NCI-H774 (cell line): Measurements from ENCODE around the gene AXIN1.
"Not testable (repeated sequence)": the region's sequence is repeated elsewhere in the genome, so short reads cannot be mapped to it uniquely, and the experiment has no call there.

ENCODE experiments used
- DNase-seq: peaks from one replicate; lab custom pipeline; 2025; lab: John Stamatoyannopoulos, UW

AXIN1 gene

DNA sequence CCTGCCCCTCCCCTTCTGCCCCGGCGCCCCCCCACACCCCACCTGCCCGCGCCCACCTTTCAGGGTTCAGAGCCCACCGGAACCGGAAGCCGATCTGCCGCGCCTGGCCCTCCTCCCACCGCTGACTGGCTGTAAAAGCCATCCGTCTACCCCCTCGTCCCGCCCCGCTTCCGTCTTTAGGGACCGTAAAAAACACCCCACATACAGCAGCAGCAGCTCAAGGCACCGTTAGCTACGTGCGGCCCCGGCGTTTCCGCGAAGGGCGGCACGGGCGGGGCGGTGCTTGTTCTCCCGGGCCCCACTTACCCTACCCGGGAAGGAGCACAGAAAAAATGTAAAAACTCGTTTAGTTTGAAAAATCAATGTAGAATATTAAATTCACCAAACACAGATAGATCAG, 17.9 kb upstream of the AXIN1 start, which contains the start of gene MRPL28:
TSS of gene MRPL28 (minus strand) at position 96 of the 400 bp plus-strand sequence. CDS start 320 bp downstream, outside the sequence.
- DNase-seq, result peak; percentile 83

DNA sequence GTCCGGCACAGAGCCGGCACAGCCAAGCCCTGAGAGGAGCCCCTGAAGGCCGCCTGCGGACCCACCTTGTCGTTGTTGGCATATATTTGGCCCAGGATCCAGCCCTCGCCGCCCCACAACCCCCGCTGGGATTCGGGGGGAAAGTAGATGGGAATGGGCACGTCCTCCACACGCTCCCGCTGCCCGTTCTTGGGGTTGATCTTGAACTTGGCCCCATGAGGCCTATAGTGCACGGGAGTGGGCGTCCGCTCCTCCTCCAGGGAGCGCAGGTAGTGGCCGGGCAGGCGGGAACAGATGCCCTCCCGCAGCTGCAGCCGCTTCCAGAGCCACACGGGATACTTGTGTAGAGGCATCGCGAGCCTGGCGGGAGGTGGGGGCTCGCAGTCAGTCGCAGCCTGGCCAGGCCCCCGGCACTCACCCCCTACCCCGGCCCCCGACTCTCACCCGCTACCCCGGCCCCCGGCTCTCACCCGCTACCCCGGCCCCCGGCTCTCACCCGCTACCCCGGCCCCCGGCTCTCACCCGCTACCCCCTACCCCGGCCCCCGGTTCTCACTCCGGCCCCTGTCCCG, 17.4 kb upstream of the AXIN1 start:
- DNase-seq, result no peak

DNA sequence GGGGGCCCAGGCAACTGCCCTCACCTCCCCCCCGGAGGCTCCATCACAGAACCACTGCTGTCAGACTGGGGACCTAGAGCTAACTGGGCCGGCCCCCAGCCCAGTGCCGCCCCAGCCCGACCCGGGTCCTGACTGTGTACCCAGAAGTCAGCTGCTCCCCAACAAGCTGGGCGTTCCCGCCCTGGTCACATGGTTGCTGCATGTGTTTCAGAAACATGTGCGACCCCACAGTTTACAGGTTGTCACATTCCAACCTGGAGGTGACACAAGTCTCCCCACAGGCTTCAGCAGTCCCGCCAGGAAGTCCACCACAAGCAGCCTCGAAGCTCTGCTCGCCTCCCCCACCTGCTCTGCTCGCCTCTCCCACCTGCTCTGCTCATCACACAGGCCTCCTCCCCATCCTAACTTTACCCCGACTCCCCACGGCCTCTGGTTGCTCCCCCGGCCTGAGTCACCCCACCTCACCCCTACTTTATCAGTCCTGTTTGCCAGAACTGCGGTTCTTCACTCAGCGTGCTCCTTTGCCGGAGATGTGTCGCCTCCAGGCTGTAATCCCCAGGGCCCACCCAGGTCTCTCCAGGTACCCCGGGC, 16.8 kb upstream of the AXIN1 start:
- no peak for DNase-seq

DNA sequence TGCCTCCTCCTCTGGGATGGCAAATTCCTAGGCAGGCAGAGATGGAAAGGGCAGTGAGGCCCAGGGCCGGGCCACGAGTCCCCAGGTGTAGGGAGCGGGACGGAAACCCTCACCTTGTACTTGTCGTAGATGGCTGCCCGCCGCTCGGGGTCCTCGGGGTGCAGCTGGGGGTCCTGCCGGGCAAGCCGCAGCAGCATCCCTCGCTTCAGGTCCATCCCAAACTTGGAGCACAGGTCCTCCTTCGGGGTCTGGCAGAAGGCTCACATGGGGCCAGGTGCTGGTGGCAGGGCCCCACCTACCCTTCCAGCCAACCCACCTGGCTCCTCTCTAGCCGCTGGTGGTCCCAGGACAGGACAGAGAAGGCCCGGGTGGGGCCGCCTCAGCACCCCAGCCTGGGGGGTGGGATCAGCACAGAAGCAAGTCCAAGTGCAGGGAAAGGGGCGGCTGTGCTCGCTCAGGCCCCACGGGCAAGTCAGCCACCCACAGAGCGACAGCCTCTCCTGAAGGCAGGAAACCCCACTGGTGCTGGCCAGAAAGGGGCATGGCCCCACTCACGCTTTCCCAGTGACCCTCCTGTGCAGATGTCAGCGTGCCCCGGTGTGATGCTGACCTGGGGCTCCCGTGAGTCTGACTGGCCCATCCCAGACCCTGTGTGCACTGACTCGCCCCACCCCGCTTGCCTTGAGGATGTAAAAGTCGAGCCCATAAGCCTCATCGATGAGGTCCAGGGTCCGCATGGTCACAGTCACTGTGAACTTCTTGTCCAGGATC, 16.1 kb upstream of the AXIN1 start:
- no peak for DNase-seq

DNA sequence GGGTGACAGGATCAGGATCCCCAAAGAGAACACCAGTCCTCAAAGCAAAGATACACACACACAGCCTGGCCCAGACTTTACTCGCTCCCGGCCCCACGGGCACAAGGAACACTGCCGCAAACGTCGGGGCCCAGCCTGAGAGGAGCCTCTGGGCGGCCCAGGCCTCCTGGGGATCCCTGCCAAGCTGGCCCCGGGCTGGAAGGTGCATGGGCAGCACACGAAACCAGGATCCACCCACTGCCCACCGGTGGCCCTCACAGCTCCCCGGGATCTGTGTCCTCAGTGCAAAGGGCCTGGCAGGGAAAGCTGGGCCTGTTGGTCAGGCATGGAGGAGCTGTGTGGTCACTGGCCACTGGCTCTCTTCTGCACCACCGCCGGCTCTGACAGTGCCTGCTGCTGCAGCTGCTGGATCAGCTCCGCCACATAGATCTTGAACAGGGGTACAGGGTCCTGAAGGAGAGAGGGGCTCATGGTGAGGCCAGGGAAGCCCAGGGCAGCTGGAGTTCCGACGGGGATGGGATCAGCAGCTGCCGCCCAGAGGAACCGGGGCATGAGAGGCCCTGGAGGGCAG, 14.9 kb upstream of the AXIN1 start:
- no peak for DNase-seq

DNA sequence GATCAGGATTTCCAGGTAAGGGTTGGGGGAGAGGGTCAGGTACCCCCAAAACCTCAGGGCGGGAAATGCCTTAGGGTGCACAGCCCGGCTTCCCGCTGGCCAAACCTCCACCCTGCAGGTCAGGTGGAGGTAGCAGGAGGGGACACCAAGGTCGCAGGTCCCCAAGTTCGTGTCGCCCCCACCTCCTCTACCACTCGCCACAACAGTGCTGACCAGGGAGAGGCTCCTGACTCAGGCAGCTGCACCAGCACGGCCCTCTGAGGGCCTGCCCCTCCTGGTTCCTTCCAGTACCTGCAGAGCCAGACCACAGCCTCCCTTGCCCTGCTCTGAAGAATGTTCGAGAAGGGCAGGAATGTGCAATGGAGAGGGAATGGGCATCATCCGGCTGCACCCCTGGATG, 14.0 kb upstream of the AXIN1 start:
- no peak for DNase-seq

DNA sequence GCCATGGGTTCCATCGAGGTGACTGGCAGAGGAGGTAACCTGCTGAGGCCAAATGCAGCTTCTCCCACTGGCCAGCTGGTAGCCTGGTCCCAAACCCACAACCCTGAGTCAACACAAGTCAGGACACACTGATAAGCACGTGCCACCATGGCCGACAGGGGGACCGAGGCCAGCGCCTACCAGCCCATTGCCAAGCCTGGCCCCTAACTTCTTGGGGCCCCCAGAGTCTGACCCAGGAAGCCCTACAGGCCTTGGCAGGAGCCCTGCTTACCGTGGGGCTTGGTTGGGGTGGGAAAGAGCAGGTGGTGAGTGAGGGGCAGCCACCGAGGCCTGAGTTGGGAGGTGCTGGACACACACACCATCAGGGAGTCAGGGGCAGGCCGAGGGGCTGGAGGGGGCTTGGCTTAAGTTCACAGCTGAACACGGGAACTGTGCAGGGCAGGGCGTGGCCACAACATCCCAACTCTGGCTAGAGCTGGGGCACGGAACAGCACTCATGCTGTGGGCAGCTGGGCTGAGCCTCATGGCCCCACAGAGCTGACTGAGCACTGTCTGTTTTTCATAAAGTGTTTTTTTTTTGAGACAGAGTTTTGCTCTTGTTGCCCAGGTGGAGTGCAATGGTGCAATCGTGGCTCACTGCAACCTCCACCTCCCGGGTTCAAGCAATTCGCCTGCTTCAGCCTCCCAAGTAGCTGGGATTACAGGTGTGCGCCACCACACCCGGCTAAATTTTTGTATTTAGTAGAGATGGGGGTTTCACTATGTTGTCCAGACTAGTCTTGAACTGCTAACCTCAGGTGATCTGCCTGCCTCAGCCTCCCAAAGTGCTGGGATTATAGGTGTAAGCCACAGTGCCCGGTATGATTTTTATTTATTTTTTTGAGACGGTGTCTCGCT, 12.3 kb upstream of the AXIN1 start:
- DNase-seq, result no peak

DNA sequence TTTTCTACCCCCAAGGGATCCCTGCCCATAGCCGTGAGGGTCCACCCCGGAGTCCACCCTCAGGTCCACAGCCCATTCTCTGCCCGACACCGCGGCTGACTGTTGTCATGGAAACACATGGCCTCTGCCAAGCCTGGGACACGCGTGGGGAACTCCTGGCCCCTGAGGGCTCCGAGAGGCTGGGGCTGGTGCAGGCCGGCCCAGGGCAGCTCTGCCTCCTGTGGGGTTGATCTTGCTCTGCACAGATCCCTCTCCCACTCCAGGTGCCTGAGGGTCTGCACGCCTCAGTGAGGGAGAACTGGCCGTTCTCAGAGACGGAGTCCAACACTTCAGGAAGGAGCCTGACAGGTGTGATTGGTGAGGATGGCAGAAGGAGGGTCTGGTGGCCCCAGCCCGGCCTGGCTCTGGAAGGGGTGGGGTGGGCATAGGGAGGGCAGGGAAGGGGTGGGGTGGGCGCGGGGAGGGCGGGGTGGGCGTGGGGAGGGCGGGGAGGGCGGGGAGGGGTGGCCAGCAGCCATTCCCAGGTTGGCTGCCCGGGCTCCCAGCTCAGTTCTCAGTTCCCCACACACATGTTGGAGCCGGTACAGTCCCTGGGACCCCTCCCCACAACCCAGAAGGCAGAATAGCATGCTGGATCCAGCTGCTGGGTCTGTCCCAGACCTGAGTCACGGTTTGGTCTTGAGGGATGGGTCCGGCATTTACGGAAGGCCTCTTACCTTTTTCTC, 11.4 kb upstream of the AXIN1 start:
- no peak for DNase-seq

DNA sequence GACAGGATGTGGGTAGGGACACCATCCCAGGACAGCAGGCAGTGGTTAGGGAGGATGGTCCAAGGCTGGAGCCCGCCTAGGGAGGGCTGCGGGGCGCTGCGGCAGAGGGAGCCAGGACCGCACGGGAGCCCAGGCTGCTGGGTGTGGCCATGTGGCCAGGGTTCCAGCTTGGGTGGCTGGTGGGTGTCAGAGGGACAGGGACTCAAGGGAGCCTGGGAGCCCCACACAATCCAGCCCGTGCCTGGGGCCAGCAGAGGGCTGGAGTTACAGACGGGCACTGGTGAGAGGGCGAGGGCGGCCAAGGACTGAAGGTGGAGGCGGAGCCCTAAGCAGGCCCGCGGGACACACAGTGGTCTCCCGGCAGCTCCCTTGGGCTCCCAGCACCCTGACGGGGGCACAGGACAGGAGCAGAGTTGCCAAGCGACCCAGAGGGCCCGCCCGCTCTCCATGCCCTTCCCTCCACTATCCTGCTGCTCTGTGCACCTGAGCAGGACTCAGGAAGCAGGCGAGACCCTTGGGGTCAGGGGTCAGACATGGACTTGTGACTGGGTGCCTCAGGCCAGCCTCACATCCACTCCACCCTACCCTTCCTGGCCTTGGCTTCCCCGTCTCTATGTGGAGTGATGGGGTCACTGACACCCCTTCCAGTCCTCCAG, 10.7 kb upstream of the AXIN1 start:
- no peak for DNase-seq

DNA sequence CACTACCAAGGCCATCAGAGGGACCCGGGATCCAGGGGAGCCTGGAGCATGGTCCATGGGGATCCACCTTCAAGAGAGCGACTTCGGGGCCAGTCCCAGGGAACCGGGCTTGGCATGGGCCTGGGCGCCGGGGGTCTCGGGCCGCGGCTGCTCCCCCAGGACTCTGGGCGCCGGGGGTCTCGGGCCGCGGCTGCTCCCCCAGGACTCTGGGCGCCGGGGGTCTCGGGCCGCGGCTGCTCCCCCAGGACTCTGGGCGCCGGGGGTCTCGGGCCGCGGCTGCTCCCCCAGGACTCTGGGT, 10.1 kb upstream of the AXIN1 start:
- not testable (repeated sequence) for DNase-seq

DNA sequence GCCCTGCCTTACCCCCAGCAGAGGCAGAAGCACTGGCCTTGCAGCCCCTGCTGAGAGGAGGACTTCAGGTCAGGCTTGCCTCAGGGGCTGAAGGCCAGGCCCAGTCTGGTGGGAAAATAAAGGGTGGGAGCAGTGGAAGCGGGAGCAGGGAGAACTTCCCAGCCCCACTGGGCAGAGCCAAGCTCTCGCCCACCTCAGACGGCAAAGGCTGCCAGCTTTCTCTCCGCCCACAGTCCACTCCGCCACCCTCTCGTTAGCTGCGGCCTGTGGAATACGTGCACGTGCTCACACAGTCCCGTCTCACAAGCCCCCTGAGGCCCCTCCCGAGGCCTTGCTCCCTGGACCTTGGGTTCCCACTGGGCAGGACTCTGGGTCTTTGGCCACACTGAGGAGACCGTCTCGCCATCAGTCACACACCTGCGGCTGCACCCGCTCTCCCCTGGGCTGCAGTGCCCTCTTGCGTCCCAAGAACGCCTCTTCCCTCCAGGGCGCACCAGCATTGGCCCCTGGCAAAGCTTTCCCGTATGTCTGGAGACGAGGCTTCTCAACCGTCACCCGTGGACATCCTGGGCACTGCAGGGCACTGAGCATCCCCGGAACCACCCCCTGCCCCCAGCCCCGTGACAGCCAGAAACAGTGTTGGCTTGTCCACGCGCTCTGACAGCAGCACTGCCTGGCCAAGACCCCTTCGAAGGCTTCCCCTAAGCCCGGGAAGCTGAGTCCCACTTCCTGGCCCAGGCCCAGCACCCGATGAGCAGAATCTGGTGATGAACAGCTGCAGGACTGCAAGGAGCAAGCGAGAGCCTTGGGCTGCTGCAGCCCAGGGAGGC, 9.6 kb upstream of the AXIN1 start:
- DNase-seq, result peak; percentile 48

DNA sequence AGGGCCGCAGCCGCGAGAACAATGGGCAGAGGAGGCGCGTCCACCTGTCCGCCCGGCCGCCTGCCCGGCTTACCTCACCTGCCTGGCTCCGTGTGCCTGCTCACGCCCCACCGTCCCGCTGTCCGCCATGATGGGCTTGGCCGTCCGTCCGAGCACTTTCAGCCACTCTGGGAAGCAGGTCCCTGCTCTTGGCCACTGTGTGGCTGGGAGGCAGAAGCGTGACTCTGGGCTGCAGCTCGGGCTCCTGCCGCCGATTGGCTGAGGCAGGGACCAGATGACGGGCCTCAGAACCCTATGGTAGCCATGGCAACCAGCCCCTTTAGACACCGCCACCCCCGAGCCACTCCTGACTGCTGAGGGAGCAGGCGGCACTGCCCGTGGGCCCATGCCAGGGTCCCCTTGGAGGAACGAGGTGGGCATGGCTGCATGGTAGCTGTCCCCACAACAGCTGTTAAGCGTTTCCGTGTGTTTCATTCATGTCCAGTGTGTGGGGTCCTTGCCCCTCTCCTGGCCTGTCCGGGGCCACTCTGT, 8.9 kb upstream of the AXIN1 start:
- peak; percentile 9 for DNase-seq

DNA sequence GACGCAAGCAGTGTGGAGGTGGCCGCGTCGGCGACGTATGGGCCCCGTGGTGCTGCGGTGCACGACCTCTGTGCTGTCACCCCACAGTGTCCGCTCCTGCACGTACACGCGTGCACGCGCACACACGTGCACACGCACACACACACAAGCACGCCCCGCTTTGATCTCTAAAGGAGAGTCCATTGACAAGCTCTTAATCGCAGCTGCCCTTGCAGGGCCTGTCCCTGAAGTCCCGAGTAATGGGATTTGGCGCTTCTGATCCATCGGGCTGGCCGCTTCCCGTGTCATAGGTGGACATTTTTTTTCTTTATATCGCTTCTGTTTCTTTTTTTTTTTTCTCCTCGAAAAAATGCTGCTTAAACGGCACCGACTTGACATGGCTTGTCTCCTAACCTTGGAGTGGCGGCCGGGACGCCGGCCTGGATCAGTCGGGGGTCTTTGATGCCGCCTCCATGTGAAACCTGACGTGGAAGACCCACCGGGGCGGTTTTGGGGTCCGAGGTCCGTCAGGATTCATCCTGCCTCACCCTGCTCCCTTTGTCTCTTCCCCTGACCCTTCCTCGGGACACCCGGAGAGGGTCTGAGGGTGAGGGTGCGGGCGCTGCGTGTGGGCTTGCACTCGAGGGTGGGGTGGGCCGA, 8.3 kb upstream of the AXIN1 start:
- DNase-seq, result no peak

DNA sequence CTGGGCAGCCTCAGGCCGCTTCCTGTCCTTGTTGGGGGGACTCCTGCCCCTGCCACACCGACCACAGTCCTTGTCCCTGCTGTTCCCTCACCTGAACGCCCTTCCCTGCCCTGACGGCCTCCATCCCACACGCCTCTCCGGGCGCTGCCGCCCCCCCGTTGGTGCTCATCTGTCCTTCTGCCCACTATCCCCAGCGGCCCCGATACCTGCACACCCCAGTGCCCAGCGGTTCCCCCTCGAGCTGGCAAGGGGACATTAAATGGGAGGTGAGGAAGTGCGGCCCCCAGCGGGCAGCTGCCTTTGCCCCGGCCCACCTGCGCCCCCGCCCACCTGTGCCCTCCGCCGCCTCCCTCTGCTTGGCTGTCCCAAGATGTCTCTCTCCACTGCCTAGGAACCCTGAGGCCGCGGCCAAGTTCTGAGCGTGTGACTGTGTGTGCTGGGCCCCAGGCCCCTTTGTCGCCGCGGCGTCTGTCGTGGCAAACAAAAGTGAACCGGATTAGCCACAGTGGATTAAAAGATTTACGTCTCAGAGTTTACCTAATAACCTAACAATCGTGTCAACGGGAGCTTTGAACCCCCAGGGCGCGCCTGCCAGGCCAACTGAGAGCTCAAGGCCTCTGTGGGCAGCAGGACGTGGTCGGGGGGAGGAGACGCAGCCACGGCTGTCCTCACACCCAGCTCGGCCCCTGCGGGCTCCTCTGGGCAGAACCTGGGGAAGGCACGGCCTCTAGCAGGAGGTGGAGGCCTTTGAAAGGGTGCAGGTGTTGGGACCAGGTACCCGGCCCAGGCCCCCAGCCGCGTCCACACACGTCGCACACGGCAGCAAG, 7.6 kb upstream of the AXIN1 start:
- no peak for DNase-seq

DNA sequence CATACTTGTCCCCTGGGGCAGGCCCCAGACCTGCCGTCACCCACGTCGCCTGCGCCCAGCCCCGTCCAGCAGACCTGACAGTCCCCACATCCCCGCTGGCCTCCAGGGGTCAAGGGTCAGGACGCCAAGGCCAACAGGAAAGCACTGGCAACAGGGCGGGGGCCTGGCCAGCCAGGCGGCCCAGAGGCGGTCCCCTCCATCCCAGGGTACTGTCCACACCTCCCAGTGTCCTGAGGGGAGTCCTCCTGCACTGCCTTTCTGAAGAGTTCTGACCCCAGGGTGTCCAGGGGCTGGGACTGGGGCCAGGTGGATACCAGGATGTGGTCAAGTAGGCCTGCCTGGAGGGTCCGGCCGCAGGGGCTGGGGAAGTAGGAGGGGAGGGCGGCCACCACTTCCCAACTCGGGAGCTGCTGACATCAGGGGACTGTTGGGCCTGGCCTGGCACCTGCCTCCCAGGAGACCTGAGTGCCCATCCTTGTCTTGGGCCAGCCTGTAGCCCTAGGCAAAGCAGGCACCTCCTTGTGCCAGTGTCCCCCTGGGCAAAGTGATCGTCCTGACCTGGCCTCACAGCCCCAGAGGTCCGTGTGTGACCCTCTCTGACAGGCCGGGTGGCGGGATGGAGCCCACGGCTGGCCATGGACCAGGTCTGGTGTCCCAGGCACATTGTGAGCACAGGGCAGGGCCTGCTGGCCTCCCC, 6.7 kb upstream of the AXIN1 start:
- DNase-seq, result no peak

DNA sequence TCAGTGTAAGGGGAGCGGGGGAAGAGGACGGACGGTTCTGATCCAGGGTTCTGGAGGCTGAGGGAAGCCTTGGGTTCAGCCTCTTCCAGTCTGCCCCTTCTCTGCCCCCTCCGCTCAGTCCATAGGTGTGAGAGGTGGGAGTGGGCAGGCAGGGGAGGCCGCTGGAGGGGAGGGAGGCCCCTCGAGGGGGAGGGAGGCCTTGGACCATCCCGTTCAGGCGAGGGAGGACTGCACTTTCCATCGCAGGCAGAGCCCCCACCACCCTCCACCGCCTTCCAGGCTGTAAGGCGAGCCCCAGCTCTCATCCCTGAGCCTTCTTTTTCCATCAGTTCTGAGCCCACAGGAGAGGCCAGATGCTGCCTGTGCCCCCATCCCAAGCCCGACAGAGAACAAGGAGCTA, 4.2 kb upstream of the AXIN1 start:
- no peak for DNase-seq

DNA sequence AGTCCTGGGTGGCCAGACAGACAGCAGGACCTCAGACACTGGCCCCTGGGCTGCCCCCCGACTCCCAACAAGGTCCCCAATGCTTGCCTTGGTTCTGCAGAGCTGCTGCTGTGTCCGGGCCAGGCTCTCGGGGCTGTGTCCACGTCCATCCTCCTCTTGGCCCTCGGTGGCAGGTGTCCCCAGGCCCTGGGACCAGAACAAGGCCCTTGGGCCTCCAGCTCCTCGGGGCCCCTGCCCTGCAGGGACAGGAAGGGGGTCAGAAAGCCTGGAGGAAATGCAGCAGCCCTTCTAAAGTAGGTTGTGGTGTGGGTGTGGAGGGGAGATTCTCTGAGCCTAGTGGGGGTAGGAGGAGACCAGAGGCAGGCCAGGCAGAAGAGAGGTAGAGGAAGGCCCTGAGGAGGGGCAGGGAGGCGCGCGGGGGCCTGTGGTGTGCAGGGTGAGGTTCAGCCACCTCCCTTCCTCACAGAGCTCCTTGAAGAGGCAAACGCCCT, 2.5 kb upstream of the AXIN1 start:
- no peak for DNase-seq
